Heart left ventricle (tissue), 16 donors: Measurements from ENCODE around the gene HEPHL1. TPM values are rescaled to one million over a fixed set of nuclear protein-coding genes. Genes with fewer than 3 reads are reported as not detected.

Experiments used
- ATAC-seq, 4 donors: fragments of 200-7000 bp; cut with Tn5 transposase; one replicate each; pipeline ENCODE4 v1.9.1; 2020 to 2022; ENCODE audit warnings: moderate library complexity in 4 of 4, mild to moderate bottlenecking in 3 of 4, moderate number of reproducible peaks in 1 of 4
- DNase-seq, 5 donors: peaks; one replicate each; pipeline ENCODE4 v3.0.0-alpha.2; 2020
- H3K27ac ChIP-seq, 12 donors: fragments of 200-600 bp; sonication (generic) in 4 of 12; one replicate each; pipeline versions ENCODE4 v1.5.0 to v1.8.0; 2016 to 2022; ENCODE audit warnings: mild to moderate bottlenecking in 2 of 12
- H3K27me3 ChIP-seq, 9 donors: fragments of 200-600 bp; sonication (generic) in 2 of 9; one replicate each; pipeline versions ENCODE4 v1.5.1 to v1.8.0; 2016 to 2022; ENCODE audit warnings: mild to moderate bottlenecking in 3 of 9
- H3K36me3 ChIP-seq, 9 donors: fragments of 200-600 bp; sonication (generic) in 2 of 9; one replicate each; pipeline versions ENCODE4 v1.5.0 to v1.8.0; 2018 to 2022; ENCODE audit warnings: mild to moderate bottlenecking in 2 of 9
- H3K4me1 ChIP-seq, 12 donors: fragments of 200-600 bp; sonication (generic) in 4 of 12; one replicate each; pipeline versions ENCODE4 v1.5.0 to v1.8.0; 2016 to 2022; ENCODE audit warnings: mild to moderate bottlenecking in 3 of 12
- H3K4me3 ChIP-seq, 12 donors: fragments of 200-600 bp; sonication (generic) in 4 of 12; one replicate each; pipeline versions ENCODE4 v1.5.0 to v1.8.0; 2017 to 2022; ENCODE audit warnings: mild to moderate bottlenecking in 9 of 12, moderate library complexity in 4 of 12
- H3K9me3 ChIP-seq, 12 donors: fragments of 200-600 bp; sonication (generic) in 4 of 12; one replicate each; pipeline versions ENCODE4 v1.5.0 to v1.8.0; 2016 to 2022; ENCODE audit warnings: mild to moderate bottlenecking in 1 of 12
- CTCF ChIP-seq, 12 donors: fragments of 200-600 bp; sonication (generic) in 4 of 12; IDR thresholded peaks; one replicate each; pipeline versions ENCODE4 v1.5.0 to v1.8.0; 2018 to 2022; ENCODE audit warnings: antibody characterized with exemption in 12 of 12, mild to moderate bottlenecking in 5 of 12
- POLR2A ChIP-seq, 2 donors: fragments of 450-650 bp; IDR thresholded peaks; one replicate each; pipeline ENCODE4 v1.6.1; 2017; ENCODE audit warnings: antibody characterized with exemption in 2 of 2, mild to moderate bottlenecking in 2 of 2, moderate library complexity in 2 of 2
- WGBS, 4 donors: extraction: QIAGEN DNeasy Blood & Tissue Kit in 2 of 4; methylation state at CpG; one replicate each; pipeline versions ENCODE4 v1.1.5 to v1.1.7; 2013 to 2018; 5-methylcytosine and 5-hydroxymethylcytosine counted together
- intact Hi-C, 10 donors: fragments of 100-400 bp; cut with DNase I; formaldehyde crosslinking; loops; one replicate each; pipeline versions ENCODE4 v1.11.1 to v1.14.2; 2022
- polyA plus RNA-seq, 2 donors: library from polyadenylated mRNA; stranded (reverse); fragments of 200-250 nt; gene quantifications; one replicate each; pipeline ENCODE4 v1.2.3, GENCODE V29; 2013
- total RNA-seq, 9 donors: library from RNA; depleted of rRNA in 2 of 9; stranded (reverse); fragments of >200 nt in 2 of 9; fragmentation: NEBNext Ultra II Directional in 3 of 9; extraction: Animal tissue kit (Norgen Biotek cat#: 25700) in 3 of 9; gene quantifications; one replicate each; pipeline versions ENCODE4 v1.1.0 to v1.2.4, GENCODE V29; 2016 to 2023
- donor health status: ischemic (EF 13 %, LVEDD 7.1; RV severe dilation, severe dysfunction).
- donor health status: healthy with polysubstance abuse.
- donor health status: DM: no; HTN: yes; CAD: no.
- donor health status: DM: no; HTN: no; CAD: no.
- donor health status: ischemic (EF 25% LVEDD 6.9; RV normal size, moderate dysfunction).
- donor health status: ischemic (EF 25% LVEDD 5.7; RV mildly dilated, moderate dysfunction).
- donor health status: healthy.
- donor health status: DM: yes; HTN: yes; CAD: no.
- donor health status: ischemic (EF 35%, LVEDD 5.7; RV mildly dilated, moderate dysfunction).
- donor health status: nonischemic (EF 11% LVEDD 7.7; RV severe dilation, severe dysfunction).
- donor health status: DM: yes; HTN: yes; CAD: no.
- donor health status: PGD.
- donor health status: ischemic (EF 29% LVEDD 5.4; RV normal size, mild dysfunction).
- donor health status: nonischemic (EF 23%, LVEDD 6.1; RV moderate dilation, normal function).

Gene HEPHL1
- total and polyA plus RNA-seq, 11 donors, result 0.07 TPM; not detected in 10

GRCh38 chr11:94120946-94121345 is 99.8 kb downstream of the HEPHL1 start:
- DNase-seq (no peak), ATAC-seq (no peak)
- Histone ChIP-seq H3K27me3 (no peaks in the 10 kb centered on the region), H3K4me1 (no peaks in the 10 kb centered on the region), H3K36me3 (no peaks in the 10 kb centered on the region), H3K27ac (no peak overlapping the region), H3K9me3 (no peaks in the 10 kb centered on the region), H3K4me3 (no peak overlapping the region)
- TF ChIP-seq POLR2A (IDR thresholded peaks at IDR 0.05) (no peak), CTCF (IDR thresholded peaks at IDR 0.05) (no peak)
- intact Hi-C loops, result loop anchor here in 1 of 10 donors (10.0 kb wide), 1 partner anchor 64 kb away; no protein-coding TSS in a partner anchor
- 94 to 98% (median 96%) methylated on average over 6 of the region's 6 CpGs for WGBS, 4 donors

DNA sequence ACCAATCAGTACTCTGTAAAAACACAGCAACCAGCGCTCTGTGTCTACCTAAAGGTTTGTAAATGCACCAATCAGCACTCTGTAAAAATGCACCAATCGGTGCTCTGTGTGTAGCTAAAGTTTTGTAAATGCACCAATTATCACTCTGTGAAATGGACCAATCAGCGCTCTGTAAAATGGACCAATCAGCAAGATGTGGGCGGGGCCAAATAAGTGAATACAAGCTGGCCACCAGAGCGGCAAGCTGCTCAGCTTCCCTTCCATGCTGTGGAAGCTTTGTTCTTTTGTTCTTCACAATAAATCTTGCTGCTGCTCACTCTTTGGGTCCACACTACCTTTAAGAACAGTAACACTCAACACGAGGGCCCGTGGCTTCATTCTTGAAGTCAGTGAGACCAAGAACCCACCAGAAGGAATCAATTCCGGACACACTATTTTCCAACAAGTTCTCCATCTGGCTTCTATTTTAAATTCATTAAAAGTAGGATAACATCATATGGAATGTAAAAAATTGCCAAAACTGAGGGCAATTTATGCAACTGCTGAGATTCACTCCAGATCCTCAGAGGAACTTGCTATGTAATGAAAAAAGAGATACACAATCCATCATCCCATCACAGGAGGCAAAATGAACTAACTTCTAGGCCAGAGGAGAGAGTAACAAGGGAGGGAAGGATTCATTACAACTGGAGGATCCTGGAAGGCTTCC is 104.4 kb downstream of the HEPHL1 start:
- Histone ChIP-seq H3K4me1 (peaks cover 0 to 22% (median 15%) of the 10 kb centered on the region in 12 donors), H3K4me3 (no peak overlapping the region), H3K27me3 (no peaks in the 10 kb centered on the region), H3K36me3 (no peaks in the 10 kb centered on the region), H3K27ac (no peak overlapping the region), H3K9me3 (no peaks in the 10 kb centered on the region)
- DNase-seq (no peak), ATAC-seq (no peak)
- 89 to 92% (median 91%) methylated on average over 8 of the region's 8 CpGs for WGBS, 4 donors
- TF ChIP-seq CTCF (IDR thresholded peaks at IDR 0.05), result no peak
- intact Hi-C loops, result loop anchor here in 1 of 10 donors (10.0 kb wide), 1 partner anchor 59 kb away; no protein-coding TSS in a partner anchor

DNA sequence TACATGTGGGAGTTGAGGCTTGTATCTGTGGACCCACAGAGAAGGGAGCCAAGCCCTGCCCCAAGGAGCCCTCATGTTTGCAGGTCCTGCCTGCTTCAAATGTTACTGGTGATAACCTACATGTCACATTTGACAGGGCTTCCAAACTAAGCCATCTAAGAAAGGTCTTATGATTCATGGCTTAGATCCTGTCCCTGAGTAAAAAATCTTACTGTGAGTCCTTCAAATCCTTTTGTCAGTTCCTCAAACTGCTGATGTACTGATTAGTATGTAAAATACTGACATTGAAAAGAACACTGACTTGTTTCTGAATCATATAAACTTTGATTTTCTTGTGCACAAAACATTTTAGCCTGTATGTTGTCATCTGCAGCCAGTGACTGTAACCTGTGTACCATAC is 106.5 kb downstream of the HEPHL1 start:
- DNase-seq (no peak), ATAC-seq (no peak)
- intact Hi-C loops, result loop anchor here in 1 of 10 donors (10.0 kb wide), 1 partner anchor 57 kb away; no protein-coding TSS in a partner anchor
- Histone ChIP-seq H3K4me1 (peaks cover 0 to 42% (median 36%) of the 10 kb centered on the region in 12 donors), H3K36me3 (no peaks in the 10 kb centered on the region), H3K4me3 (peak overlapping the region in 10 of 12 donors; percentile 66 to 87 (median 83)), H3K27ac (peak overlapping the region in 7 of 12 donors; percentile 83 to 98 (median 91)), H3K9me3 (no peaks in the 10 kb centered on the region), H3K27me3 (no peaks in the 10 kb centered on the region)
- TF ChIP-seq CTCF (IDR thresholded peaks at IDR 0.05), result no peak
- TF ChIP-seq POLR2A (IDR thresholded peaks at IDR 0.05), result no peak

- Histone ChIP-seq H3K36me3 (no peaks in the 10 kb centered on the region), H3K4me3 (peak overlapping the region; percentile 62 to 87 (median 83)), H3K27me3 (no peaks in the 10 kb centered on the region), H3K27ac (peak overlapping the region; percentile 83 to 98 (median 90)), H3K4me1 (peaks cover 0 to 48% (median 43%) of the 10 kb centered on the region in 12 donors), H3K9me3 (no peaks in the 10 kb centered on the region)
- ATAC-seq (peak; percentile 17 to 47 (median 24)), DNase-seq (peak in 2 of 5 donors; percentile 47 to 48)
- WGBS, 4 donors, result 0 to 1% (median 0%) methylated on average over 23 of the region's 23 CpGs
- no peak for TF ChIP-seq POLR2A (IDR thresholded peaks at IDR 0.05)
- TF ChIP-seq CTCF (IDR thresholded peaks at IDR 0.05), result no peak
- intact Hi-C loops, result loop anchor here in 1 of 10 donors (10.0 kb wide), 1 partner anchor 56 kb away; no protein-coding TSS in a partner anchor
These were observed 107.2 kb downstream of the HEPHL1 start for GRCh38 chr11:94128291-94128745.
